Suprapubic skin (tissue), 4 donors: ENCODE data around the gene PRPF19. TPM values are rescaled to one million over a fixed set of nuclear protein-coding genes. Genes with fewer than 3 reads are reported as not detected.

Source experiments
- DNase-seq, 2 donors: peaks; one replicate each; pipeline ENCODE4 v3.0.0-alpha.2; 2019; ENCODE audit warnings: low spot score in 2 of 2
- H3K27ac ChIP-seq: fragments of 200-600 bp; sonication (generic); one replicate; pipeline ENCODE4 v1.5.1; 2019
- H3K27me3 ChIP-seq: fragments of 200-600 bp; sonication (generic); one replicate; pipeline ENCODE4 v1.5.1; 2019
- H3K36me3 ChIP-seq: fragments of 200-600 bp; sonication (generic); one replicate; pipeline ENCODE4 v1.5.1; 2019
- H3K4me1 ChIP-seq: fragments of 200-600 bp; sonication (generic); one replicate; pipeline ENCODE4 v1.5.1; 2019
- H3K4me3 ChIP-seq: fragments of 200-600 bp; sonication (generic); one replicate; pipeline ENCODE4 v1.5.1; 2019; ENCODE audit warnings: mild to moderate bottlenecking
- H3K9me3 ChIP-seq: fragments of 200-600 bp; sonication (generic); one replicate; pipeline ENCODE4 v1.5.1; 2019
- EP300 ChIP-seq: sonication (generic); formaldehyde crosslinking; IDR thresholded peaks from one replicate; pipeline ENCODE4 v1.6.1; 2017; ENCODE audit warnings: antibody characterized with exemption
- POLR2A ChIP-seq, 2 donors: fragments of 450-650 bp; IDR thresholded peaks; one replicate each; pipeline ENCODE4 v1.6.1; 2017; ENCODE audit warnings: antibody characterized with exemption in 2 of 2, mild to moderate bottlenecking in 2 of 2, moderate library complexity in 2 of 2
- POLR2AphosphoS5 ChIP-seq, 3 donors: sonication (generic); formaldehyde crosslinking; IDR thresholded peaks; one replicate each; pipeline ENCODE4 v1.6.1; 2017; ENCODE audit warnings: antibody characterized with exemption in 3 of 3
- WGBS: methylation state at CpG from one replicate; pipeline ENCODE4 v1.1.5; 2018; 5-methylcytosine and 5-hydroxymethylcytosine counted together
- total RNA-seq, 4 donors: library from RNA; depleted of rRNA; stranded (reverse); fragments of >200 nt; gene quantifications; one replicate each; pipeline ENCODE4 v1.1.0, GENCODE V29; 2016
- TF ChIP-seq, protein P1 (sequence below), 2 donors: fragments of 200-600 bp in 1 of 2; fragments of 450-650 bp in 1 of 2; sonication (generic) in 1 of 2; IDR thresholded peaks; one replicate each; pipeline ENCODE4 v1.5.1; 2016 to 2019; ENCODE audit warnings: antibody characterized with exemption in 2 of 2, mild to moderate bottlenecking in 1 of 2, moderate library complexity in 1 of 2

PRPF19 gene
- total RNA-seq, 4 donors from 2014 or later = 101 to 153 (median 116) TPM

DNA sequence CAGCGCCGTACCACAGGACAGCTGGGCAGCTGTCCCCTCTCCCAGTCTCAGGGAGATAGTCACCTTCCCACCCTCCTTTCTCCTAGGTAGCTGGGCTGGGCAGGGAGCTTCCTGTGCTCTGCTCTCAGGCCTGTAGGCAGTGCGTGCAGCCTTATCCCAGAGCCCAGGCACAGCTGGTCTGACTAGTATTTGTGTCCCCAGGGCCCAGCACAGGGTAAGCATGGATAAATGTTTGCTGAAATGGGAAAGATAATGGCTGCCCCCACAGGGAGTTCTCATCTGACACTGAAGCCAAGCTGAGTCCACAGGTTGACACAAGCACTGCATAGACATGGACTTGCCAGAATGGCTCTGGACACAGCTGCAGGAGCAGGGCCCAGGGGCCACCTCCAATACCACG is 35.8 kb upstream of the PRPF19 start:
- Histone ChIP-seq H3K4me1 (peaks cover 24% of the 10 kb centered on the region), H3K27me3 (no peaks in the 10 kb centered on the region), H3K27ac (no peak overlapping the region), H3K4me3 (no peak overlapping the region), H3K36me3 (peaks cover 34% of the 10 kb centered on the region), H3K9me3 (no peaks in the 10 kb centered on the region)
- DNase-seq = no peak
- WGBS = 86% methylated on average over 4 of the region's 4 CpGs
- TF ChIP-seq POLR2A (IDR thresholded peaks at IDR 0.05) (no peak), EP300 (no peak), POLR2AphosphoS5 (IDR thresholded peaks at IDR 0.05) (no peak)
- TF ChIP-seq, protein P1, sequence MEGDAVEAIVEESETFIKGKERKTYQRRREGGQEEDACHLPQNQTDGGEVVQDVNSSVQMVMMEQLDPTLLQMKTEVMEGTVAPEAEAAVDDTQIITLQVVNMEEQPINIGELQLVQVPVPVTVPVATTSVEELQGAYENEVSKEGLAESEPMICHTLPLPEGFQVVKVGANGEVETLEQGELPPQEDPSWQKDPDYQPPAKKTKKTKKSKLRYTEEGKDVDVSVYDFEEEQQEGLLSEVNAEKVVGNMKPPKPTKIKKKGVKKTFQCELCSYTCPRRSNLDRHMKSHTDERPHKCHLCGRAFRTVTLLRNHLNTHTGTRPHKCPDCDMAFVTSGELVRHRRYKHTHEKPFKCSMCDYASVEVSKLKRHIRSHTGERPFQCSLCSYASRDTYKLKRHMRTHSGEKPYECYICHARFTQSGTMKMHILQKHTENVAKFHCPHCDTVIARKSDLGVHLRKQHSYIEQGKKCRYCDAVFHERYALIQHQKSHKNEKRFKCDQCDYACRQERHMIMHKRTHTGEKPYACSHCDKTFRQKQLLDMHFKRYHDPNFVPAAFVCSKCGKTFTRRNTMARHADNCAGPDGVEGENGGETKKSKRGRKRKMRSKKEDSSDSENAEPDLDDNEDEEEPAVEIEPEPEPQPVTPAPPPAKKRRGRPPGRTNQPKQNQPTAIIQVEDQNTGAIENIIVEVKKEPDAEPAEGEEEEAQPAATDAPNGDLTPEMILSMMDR (IDR thresholded peaks at IDR 0.05) = no peak

DNA sequence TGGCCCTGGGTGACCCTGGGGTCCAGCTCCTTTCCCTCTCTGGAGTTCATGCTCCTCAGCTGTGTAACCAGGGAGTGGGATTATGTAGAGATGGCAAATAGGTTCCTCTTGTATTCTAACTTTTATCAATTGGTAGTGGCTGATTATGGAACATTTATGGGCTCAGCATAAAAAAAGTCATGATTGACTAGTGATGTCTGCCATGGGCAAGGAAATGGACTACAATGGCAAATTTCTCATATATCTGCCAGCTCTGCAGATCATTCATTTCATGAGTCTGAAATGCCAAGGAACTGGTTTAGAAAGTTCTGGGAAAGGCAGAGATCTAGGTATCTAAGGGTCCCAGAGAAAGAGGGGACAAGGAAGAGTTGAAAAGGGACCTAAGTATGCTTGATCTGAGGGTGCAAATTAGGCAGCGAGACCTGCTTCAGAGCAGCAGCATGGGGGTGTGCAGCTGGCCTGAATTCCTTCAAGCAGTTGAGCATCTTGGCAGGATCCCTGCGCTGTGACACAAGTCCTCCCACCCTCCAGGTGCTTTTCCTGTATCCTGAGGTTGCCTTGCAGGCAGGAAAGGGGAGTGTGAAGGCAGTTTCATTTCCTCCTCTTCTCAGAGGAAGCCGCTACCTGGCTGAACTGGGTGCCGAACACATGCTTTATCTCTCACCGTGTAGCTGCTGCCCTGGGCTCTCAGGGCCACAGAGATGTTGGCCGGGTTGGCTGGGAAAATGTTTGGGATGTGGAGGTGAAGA is 35.2 kb upstream of the PRPF19 start:
- 85% methylated on average over 5 of the region's 6 CpGs for WGBS

DNA sequence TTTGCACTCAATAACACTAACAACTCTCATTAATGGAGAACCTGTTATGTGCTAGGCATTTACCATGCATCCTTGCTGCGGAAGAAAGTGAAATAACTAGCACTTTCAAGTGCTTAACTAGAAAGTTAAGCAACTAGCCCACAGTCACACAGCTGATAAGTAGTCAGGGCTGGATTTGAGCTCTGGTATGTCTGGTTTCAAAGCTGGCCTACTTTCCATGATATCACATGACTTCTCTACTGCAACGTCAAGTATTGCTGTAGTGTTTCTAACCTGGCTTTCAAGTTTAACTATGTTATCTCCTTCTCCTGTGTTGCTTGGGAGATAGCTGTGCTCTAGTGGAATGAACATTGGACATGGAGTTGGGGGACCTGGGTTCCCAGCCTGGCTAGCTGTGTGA is 33.5 kb upstream of the PRPF19 start:
- H3K36me3 ChIP-seq = peaks cover 34% of the 10 kb centered on the region
- TF ChIP-seq POLR2AphosphoS5 (IDR thresholded peaks at IDR 0.05) (no peak), POLR2A (IDR thresholded peaks at IDR 0.05) (no peak), EP300 (no peak)
- TF ChIP-seq, protein P1 (IDR thresholded peaks at IDR 0.05) = no peak
- no peak overlapping the region for H3K27ac ChIP-seq
- H3K9me3 ChIP-seq = no peaks in the 10 kb centered on the region
- H3K4me1 ChIP-seq = peaks cover 24% of the 10 kb centered on the region
- no peaks in the 10 kb centered on the region for H3K27me3 ChIP-seq
- 46% methylated on average over 2 of the region's 2 CpGs for WGBS
- no peak for DNase-seq
- H3K4me3 ChIP-seq = no peak overlapping the region

More for the DNA sequence above, 35.2 kb upstream of the PRPF19 start:
- TF ChIP-seq, protein P1 (IDR thresholded peaks at IDR 0.05) = no peak
- TF ChIP-seq POLR2AphosphoS5 (IDR thresholded peaks at IDR 0.05) = no peak
- TF ChIP-seq POLR2A (IDR thresholded peaks at IDR 0.05) = no peak
- no peak for TF ChIP-seq EP300
- H3K4me3 ChIP-seq = no peak overlapping the region
- no peaks in the 10 kb centered on the region for H3K27me3 ChIP-seq
- H3K9me3 ChIP-seq = no peaks in the 10 kb centered on the region
- no peak for DNase-seq
- peaks cover 24% of the 10 kb centered on the region for H3K4me1 ChIP-seq
- H3K27ac ChIP-seq = no peak overlapping the region
- peaks cover 34% of the 10 kb centered on the region for H3K36me3 ChIP-seq

DNA sequence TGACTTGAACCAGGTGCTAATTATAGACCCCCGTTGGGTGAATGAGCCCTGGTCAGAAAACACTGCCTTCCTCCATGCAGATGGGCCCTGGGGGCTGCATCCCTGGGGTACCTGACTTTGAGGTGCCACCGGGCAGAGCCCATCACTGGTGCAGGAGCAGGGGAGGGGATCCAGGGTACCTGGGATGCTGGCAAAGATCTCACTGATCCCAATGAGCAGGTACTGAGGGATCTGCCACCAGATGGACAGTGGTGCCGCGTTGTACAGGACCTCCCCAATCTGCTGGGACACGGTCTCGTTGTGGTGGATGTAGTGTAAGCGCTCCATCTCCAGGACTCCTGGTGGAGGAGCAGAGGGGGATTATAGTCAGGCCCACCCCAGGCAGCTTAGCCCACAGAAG is 32.9 kb upstream of the PRPF19 start:
- peaks cover 34% of the 10 kb centered on the region for H3K36me3 ChIP-seq
- DNase-seq = no peak
- no peak overlapping the region for H3K27ac ChIP-seq
- no peaks in the 10 kb centered on the region for H3K27me3 ChIP-seq
- H3K4me1 ChIP-seq = peaks cover 24% of the 10 kb centered on the region
- H3K4me3 ChIP-seq = no peak overlapping the region
- 100% methylated on average over 5 of the region's 7 CpGs for WGBS
- H3K9me3 ChIP-seq = no peaks in the 10 kb centered on the region
- TF ChIP-seq, protein P1 (IDR thresholded peaks at IDR 0.05) = no peak
- TF ChIP-seq POLR2A (IDR thresholded peaks at IDR 0.05) (no peak), EP300 (no peak), POLR2AphosphoS5 (IDR thresholded peaks at IDR 0.05) (no peak)

DNA sequence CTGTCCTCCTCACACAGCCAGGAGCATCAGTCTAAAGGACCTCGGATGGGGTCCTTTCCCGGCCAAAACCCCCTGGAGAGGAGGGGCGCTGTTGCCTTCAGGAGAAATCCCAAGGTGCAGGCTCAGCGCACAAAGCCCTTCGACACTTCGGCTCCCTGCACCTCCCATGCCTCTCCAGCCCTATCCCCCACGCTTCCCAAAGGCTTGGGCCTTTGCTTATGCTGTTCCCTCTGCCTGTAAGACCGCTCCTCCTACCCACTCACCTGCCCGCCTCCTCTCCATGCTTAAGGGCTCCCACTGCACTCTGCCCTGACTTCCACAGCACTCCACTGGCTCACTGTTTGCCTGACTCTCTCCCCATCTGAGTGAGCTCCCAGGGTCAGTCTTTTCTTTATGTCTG is 32.1 kb upstream of the PRPF19 start:
- no peak overlapping the region for H3K27ac ChIP-seq
- H3K4me1 ChIP-seq = peaks cover 20% of the 10 kb centered on the region
- H3K27me3 ChIP-seq = no peaks in the 10 kb centered on the region
- peaks cover 34% of the 10 kb centered on the region for H3K36me3 ChIP-seq
- H3K9me3 ChIP-seq = no peaks in the 10 kb centered on the region
- DNase-seq = no peak
- 85% methylated on average over 9 of the region's 9 CpGs for WGBS
- TF ChIP-seq, protein P1 (IDR thresholded peaks at IDR 0.05) = no peak
- no peak for TF ChIP-seq POLR2AphosphoS5 (IDR thresholded peaks at IDR 0.05)
- no peak overlapping the region for H3K4me3 ChIP-seq
